Naive thymus-derived CD8-positive, alpha-beta T cell (primary cell): Measurements from ENCODE around the gene KCNN2. TPM values are rescaled to one million over a fixed set of nuclear protein-coding genes. Genes with fewer than 3 reads are reported as not detected.

Experiments
- ATAC-seq, 2 donors: fragments of 150-1000 bp; cut with Tn5 transposase in 1 of 2; sonication (Bioruptor Pico), chemical (Tn5 transposase) in 1 of 2; 1 replicate in 1 of 2; 2 replicates in 1 of 2; pipeline ENCODE4 v1.10.0; 2021; ENCODE audit warnings: mild to moderate bottlenecking in 2 of 2, moderate library complexity in 2 of 2
- POLR2A ChIA-PET: fragments of 350-600 bp; sonication (Branson Sonifier 250); formaldehyde crosslinking; loops from one replicate; lab custom pipeline; 2021; ENCODE audit warnings: antibody characterized with exemption; lab: Charles Lee
- DNase-seq, 10 donors: peaks; one replicate each; pipeline versions ENCODE4 v3.0.0 to v3.0.0-alpha.2; 2020 to 2022
- H3K27ac Mint-ChIP-seq, 10 donors: one replicate each; pipeline ENCODE4 v1.8.0; 2020 to 2022; ENCODE audit warnings: mild to moderate bottlenecking in 10 of 10, mixed read lengths in 10 of 10, moderate library complexity in 4 of 10, inconsistent platforms in 1 of 10
- H3K27me3 Mint-ChIP-seq, 5 donors: one replicate each; pipeline ENCODE4 v1.8.0; 2021 to 2022; ENCODE audit warnings: mixed read lengths in 5 of 5
- H3K36me3 Mint-ChIP-seq, 3 donors: one replicate each; pipeline ENCODE4 v1.8.0; 2020 to 2022; ENCODE audit warnings: mixed read lengths in 3 of 3, mild to moderate bottlenecking in 2 of 3, inconsistent platforms in 1 of 3
- H3K4me1 Mint-ChIP-seq, 4 donors: one replicate each; pipeline ENCODE4 v1.8.0; 2021 to 2022; ENCODE audit warnings: mixed read lengths in 4 of 4
- H3K4me3 Mint-ChIP-seq, 10 donors: one replicate each; pipeline ENCODE4 v1.8.0; 2020 to 2022; ENCODE audit warnings: mild to moderate bottlenecking in 10 of 10, mixed read lengths in 10 of 10, moderate library complexity in 6 of 10, inconsistent platforms in 1 of 10
- H3K9me3 Mint-ChIP-seq, 9 donors: one replicate each; pipeline ENCODE4 v1.8.0; 2020 to 2022; ENCODE audit warnings: mixed read lengths in 9 of 9, mild to moderate bottlenecking in 3 of 9, inconsistent platforms in 1 of 9, moderate library complexity in 1 of 9
- polyA plus RNA-seq, 3 donors: library from polyadenylated mRNA; unstranded; fragments of 300-500 nt; fragmentation: Illumina TruSeq; gene quantifications; one replicate each; pipeline ENCODE4 v1.2.3, GENCODE V29; 2021
- total RNA-seq, 8 experiments: library from RNA in 2 of 8; stranded (reverse) in 2 of 8; gene quantifications; one replicate each; pipeline ENCODE4 v1.2.3 and lab custom pipeline; 2021 to 2026

KCNN2 gene
- total and polyA plus RNA-seq, 5 experiments from 2014 or later, result not detected

DNA sequence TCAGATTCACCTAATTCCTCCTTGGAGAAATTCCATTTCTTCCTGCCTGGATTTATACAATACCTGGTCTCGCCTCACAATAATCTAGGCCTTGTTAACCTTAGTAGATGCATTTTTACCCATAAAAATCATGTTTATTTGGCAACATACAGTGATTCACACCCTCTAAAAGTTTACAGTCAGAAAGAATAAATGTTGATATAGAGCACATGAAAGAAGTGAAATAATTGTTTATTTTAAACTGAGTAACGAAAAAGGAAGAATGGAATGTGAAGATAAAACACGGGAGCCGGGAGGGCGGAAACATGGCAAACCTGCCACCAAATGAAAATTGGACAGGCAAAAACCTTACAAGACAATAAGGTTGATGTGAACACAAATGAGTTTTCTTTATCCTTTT is 28.9 kb upstream of the KCNN2 start:
- Mint-ChIP-seq H3K4me1 (no peaks in the 10 kb centered on the region), H3K4me3 (no peak overlapping the region), H3K36me3 (no peaks in the 10 kb centered on the region), H3K27me3 (peaks cover 0 to 1% (median 0%) of the 10 kb centered on the region in 5 donors), H3K27ac (no peak overlapping the region), H3K9me3 (no peaks in the 10 kb centered on the region)
- DNase-seq, result no peak
- ATAC-seq, result no peak
- POLR2A ChIA-PET, result no interaction called here

DNA sequence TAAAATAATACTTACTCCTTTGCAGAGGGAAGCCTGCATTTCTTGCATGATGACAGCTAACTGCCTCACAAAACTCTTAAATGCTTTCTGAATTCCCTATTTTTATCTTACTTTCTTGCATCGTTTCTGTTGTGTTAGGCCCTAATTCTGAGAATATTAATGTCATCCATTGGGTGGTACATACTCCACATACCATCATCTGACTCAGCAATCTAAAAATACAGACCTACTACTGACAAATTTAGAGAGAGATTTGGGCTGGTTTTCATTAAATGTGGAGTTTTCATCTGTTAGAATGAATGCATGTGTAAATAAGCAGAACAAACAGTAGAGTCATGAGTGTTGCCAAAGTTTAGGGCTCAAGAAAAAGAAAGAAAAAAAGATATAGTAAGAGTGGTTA is 26.5 kb upstream of the KCNN2 start:
- Mint-ChIP-seq H3K27me3 (peaks cover 0 to 1% (median 0%) of the 10 kb centered on the region in 5 donors), H3K36me3 (no peaks in the 10 kb centered on the region), H3K27ac (no peak overlapping the region), H3K4me1 (no peaks in the 10 kb centered on the region), H3K4me3 (no peak overlapping the region), H3K9me3 (peaks cover 0 to 7% (median 0%) of the 10 kb centered on the region in 9 donors)
- no peak for DNase-seq
- ATAC-seq, result no peak
- POLR2A ChIA-PET, result no interaction called here

DNA sequence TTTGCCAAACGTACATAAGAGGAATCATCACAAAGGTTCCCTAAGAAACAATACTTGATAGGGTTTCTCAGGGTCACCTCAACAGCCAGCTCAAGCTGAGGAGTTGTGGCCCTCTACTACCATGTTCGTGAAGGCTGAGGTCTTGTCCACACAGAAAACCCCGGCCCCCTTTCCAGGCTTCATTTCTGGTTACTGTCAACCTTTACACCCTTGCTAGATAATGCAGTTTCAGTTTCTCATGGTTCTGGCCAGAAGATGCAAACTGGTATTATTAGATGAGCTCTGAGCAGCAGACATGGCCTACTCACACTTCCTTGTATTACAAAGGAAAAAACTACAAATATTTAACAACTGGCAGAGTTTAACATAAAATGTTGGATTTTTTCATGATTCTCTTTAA is 22.8 kb upstream of the KCNN2 start:
- no peaks in the 10 kb centered on the region for H3K27me3 Mint-ChIP-seq
- POLR2A ChIA-PET, result no interaction called here
- no peak for DNase-seq
- no peak overlapping the region for H3K4me3 Mint-ChIP-seq
- no peaks in the 10 kb centered on the region for H3K36me3 Mint-ChIP-seq
- no peak overlapping the region for H3K27ac Mint-ChIP-seq
- no peaks in the 10 kb centered on the region for H3K4me1 Mint-ChIP-seq
- no peak for ATAC-seq
- H3K9me3 Mint-ChIP-seq, result peaks cover 0 to 9% (median 0%) of the 10 kb centered on the region in 9 donors

DNA sequence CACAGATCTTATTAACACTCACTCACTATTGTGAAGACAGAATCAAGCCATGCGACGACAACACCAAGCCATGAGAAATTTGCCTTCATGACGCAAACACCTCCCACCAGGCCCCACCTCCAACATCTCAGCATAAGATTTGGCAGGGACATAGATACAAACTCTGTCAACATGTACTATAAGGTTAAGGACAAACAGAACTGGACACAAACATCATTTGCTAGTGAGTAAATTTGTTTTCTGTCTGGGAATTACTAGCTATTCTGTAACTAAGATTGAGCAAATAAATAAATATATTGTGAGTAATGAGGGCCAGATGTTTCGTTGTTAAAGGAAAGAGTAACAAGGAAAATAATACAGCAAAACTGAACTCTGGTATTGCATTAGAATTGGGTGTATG is 15.7 kb upstream of the KCNN2 start:
- Mint-ChIP-seq H3K9me3 (peaks cover 0 to 3% (median 0%) of the 10 kb centered on the region in 9 donors), H3K36me3 (no peaks in the 10 kb centered on the region), H3K4me1 (no peaks in the 10 kb centered on the region), H3K4me3 (no peak overlapping the region), H3K27me3 (peaks cover 0 to 1% (median 0%) of the 10 kb centered on the region in 5 donors), H3K27ac (no peak overlapping the region)
- DNase-seq (no peak), ATAC-seq (no peak)
- POLR2A ChIA-PET, result no interaction called here

DNA sequence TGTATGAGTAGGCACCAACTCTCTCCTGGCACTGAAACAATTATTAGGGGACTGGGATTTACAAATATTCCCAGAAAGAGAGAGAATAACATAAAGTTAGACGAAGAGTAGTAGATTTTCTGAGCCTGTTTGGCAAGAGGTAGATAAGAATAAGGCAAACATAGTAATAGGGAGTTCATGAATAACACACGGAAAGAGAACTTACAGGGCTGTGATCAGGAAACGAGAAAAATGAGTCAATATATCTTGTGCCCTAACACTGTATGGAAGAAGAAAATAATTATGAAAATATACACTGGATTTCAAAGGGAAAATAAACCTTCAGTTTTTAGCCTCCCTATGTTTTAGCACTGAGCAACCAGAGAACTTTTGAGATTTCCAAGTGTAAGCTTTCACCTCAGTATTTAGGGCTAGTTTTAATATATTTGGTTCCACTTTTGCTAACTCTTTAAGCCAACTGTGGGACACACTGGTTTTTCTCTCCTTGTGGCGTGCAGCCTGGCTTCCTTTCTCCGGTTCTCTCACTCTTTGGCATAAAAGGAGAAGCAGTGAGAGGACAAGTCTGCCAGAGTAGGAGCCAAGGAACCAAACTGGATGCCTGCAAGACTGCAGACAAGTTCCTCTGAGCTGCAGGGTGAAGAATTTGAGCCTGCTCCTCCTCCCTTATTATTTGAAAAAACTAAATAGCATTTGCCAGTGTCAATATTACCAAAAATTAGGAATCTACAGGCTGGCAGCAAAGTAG is 6.6 kb upstream of the KCNN2 start:
- no peak for ATAC-seq
- no peak for DNase-seq
- H3K9me3 Mint-ChIP-seq, result peaks cover 0 to 20% (median 3%) of the 10 kb centered on the region in 9 donors
- no peaks in the 10 kb centered on the region for H3K4me1 Mint-ChIP-seq
- peaks cover 0 to 2% (median 0%) of the 10 kb centered on the region in 3 donors for H3K36me3 Mint-ChIP-seq
- POLR2A ChIA-PET, result no interaction called here
- no peak overlapping the region for H3K27ac Mint-ChIP-seq
- H3K27me3 Mint-ChIP-seq, result peaks cover 6 to 27% (median 13%) of the 10 kb centered on the region in 5 donors
- H3K4me3 Mint-ChIP-seq, result no peak overlapping the region

DNA sequence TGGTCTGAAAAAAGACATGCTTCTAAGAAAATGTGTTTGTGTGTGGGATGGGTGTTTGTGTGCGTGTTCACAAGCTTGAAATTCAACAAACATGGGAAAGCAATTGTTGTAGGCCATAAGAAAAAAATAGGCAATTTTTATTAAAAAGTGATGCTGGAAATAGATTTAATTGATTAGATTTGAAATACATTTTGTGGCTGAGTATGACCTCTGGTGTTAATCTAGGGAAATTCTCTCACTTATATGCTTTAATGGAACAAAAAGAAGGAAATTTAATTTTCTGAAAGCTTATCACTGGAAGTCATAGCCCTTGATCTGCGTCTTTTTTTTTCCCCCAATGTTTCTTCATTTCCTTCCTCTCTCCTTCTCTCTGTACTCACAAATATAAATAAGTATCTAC is 3.5 kb upstream of the KCNN2 start:
- Mint-ChIP-seq H3K27ac (no peak overlapping the region), H3K4me3 (no peak overlapping the region), H3K36me3 (peaks cover 0 to 2% (median 0%) of the 10 kb centered on the region in 3 donors), H3K27me3 (peaks cover 13 to 45% (median 34%) of the 10 kb centered on the region in 5 donors), H3K9me3 (peaks cover 0 to 10% (median 3%) of the 10 kb centered on the region in 9 donors), H3K4me1 (peaks cover 0 to 5% (median 1%) of the 10 kb centered on the region in 4 donors)
- ATAC-seq, result no peak
- POLR2A ChIA-PET, result no interaction called here
- DNase-seq, result no peak

DNA sequence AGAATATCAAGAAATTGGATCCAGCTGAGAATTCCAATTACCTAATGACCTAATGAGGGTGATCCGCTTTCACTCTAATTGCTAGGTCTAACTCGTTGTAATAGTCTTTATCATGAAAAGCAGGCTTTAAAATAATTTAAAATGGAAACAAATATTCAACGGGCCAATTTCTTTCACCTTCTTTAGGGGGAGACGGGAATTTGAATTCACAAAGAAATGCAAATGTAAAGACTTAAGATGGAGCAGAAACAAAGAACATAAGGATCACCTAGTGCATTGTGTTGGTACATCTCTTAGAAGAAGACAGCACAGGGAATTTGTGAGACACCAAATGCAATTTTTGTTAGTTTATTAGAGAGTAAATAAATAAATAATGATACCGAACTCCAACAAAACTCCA is 1.5 kb upstream of the KCNN2 start:
- H3K27me3 Mint-ChIP-seq, result peaks cover 18 to 49% (median 44%) of the 10 kb centered on the region in 5 donors
- peak overlapping the region in 1 of 10 donors; percentile 9 for H3K27ac Mint-ChIP-seq
- ATAC-seq (no peak), DNase-seq (no peak)
- H3K36me3 Mint-ChIP-seq, result peaks cover 0 to 4% (median 2%) of the 10 kb centered on the region in 3 donors
- H3K4me1 Mint-ChIP-seq, result peaks cover 3 to 9% (median 5%) of the 10 kb centered on the region in 4 donors
- POLR2A ChIA-PET, result no interaction called here
- peaks cover 0 to 8% (median 2%) of the 10 kb centered on the region in 9 donors for H3K9me3 Mint-ChIP-seq
- no peak overlapping the region for H3K4me3 Mint-ChIP-seq

DNA sequence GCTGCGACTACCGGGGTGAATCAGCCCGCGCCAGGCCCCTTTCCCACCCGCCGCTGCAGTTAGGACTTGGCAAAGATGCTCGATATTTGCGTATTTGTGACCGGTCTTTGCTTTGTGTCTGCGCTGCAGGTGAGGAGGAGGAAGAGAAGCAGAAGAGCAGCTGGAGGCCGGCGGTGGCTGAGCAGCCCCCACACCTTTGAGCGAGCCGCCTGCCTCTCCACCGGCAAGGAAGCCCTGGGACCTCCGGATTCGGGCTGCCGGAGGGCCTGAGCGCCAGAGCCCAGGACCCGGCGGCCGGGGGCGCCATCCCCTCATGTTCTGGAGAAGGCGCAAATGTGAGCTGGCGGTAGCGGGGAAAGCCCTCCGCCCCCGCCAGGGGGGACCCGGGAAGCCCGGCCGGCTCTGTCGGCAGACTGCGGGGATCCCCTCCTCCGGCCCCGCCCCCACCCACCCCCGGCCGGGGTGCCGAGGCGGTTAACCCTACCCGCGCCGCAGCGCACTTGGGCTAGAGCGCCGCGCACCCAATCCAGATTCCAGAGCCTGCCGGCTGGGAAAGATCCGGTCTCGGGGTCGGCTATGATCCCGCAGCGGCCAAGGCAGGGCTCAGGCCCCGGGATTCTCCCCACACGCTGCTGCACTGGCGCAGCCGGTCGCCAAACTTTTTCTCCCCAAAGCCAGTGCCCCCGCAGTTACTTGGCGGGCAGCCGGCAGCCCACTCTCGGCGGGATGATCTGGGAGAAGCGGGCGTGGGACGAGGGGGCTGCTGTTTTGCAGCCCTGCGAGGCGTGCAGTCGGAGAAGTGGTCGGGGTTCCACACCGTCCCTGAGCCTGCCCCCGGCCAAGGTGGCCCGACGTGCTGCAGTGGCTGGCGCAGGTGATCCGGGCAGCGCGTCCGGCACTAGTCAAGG is 800 bp upstream of the KCNN2 start:
- peaks cover 18 to 50% (median 44%) of the 10 kb centered on the region in 5 donors for H3K27me3 Mint-ChIP-seq
- DNase-seq (peak in 1 of 10 donors; percentile 3), ATAC-seq (no peak)
- no peak overlapping the region for H3K27ac Mint-ChIP-seq
- peaks cover 3 to 9% (median 5%) of the 10 kb centered on the region in 4 donors for H3K4me1 Mint-ChIP-seq
- peaks cover 0 to 4% (median 2%) of the 10 kb centered on the region in 3 donors for H3K36me3 Mint-ChIP-seq
- peaks cover 0 to 8% (median 2%) of the 10 kb centered on the region in 9 donors for H3K9me3 Mint-ChIP-seq
- peak overlapping the region in 1 of 10 donors; percentile 27 for H3K4me3 Mint-ChIP-seq
- POLR2A ChIA-PET, result interaction anchor here (0.7 kb wide), 1 partner anchor 1963 kb away, joined by 3 read pairs; no protein-coding TSS in a partner anchor

DNA sequence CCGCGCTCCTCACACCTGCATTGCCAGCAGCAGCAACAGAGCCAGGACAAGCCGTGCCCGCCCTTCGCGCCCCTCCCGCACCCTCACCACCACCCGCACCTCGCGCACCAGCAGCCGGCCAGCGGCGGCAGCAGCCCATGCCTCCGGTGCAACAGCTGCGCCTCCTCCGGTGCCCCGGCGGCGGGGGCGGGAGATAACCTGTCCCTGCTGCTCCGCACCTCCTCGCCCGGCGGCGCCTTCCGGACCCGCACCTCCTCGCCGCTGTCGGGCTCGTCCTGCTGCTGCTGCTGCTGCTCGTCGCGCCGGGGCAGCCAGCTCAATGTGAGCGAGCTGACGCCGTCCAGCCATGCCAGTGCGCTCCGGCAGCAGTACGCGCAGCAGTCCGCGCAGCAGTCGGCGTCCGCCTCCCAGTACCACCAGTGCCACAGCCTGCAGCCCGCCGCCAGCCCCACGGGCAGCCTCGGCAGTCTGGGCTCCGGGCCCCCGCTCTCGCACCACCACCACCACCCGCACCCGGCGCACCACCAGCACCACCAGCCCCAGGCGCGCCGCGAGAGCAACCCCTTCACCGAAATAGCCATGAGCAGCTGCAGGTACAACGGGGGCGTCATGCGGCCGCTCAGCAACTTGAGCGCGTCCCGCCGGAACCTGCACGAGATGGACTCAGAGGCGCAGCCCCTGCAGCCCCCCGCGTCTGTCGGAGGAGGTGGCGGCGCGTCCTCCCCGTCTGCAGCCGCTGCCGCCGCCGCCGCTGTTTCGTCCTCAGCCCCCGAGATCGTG is 517 bp downstream of the KCNN2 start:
- ATAC-seq, result no peak
- no peak overlapping the region for H3K4me3 Mint-ChIP-seq
- H3K27ac Mint-ChIP-seq, result no peak overlapping the region
- POLR2A ChIA-PET, result no interaction called here
- peaks cover 18 to 49% (median 44%) of the 10 kb centered on the region in 5 donors for H3K27me3 Mint-ChIP-seq
- no peak for DNase-seq
- peaks cover 0 to 4% (median 2%) of the 10 kb centered on the region in 3 donors for H3K36me3 Mint-ChIP-seq
- H3K4me1 Mint-ChIP-seq, result peaks cover 3 to 9% (median 5%) of the 10 kb centered on the region in 4 donors
- H3K9me3 Mint-ChIP-seq, result peaks cover 0 to 8% (median 2%) of the 10 kb centered on the region in 9 donors

DNA sequence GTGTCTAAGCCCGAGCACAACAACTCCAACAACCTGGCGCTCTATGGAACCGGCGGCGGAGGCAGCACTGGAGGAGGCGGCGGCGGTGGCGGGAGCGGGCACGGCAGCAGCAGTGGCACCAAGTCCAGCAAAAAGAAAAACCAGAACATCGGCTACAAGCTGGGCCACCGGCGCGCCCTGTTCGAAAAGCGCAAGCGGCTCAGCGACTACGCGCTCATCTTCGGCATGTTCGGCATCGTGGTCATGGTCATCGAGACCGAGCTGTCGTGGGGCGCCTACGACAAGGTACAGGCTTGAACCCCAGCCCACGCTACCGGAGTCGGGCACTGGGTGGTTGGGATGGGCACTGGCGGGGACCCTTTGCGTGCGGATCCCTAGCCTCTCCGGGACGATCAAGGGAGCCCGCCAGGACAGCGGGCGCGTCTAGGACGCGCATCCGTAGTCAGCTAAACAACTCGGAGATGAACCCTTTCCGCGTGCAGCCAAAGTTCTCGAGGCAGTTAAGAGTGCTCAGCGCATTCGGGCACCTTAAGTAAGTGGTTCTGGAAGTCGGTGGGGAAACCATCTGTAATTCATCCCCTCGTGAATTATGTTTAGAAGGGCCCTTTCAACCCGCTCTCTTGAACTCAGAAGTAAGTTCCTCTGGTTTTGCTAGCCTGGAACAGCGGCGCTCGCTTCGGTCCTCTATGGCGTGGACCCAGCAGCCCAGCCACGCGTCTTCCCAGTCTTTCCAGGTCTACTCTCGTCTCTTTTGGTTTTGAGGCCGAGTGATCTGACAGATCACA is 1.3 kb downstream of the KCNN2 start:
- no peak for DNase-seq
- Mint-ChIP-seq H3K4me1 (peaks cover 3 to 9% (median 5%) of the 10 kb centered on the region in 4 donors), H3K27ac (no peak overlapping the region), H3K4me3 (peak overlapping the region in 4 of 10 donors; percentile 24 to 47 (median 37)), H3K9me3 (peaks cover 0 to 8% (median 2%) of the 10 kb centered on the region in 9 donors), H3K36me3 (peaks cover 0 to 4% (median 2%) of the 10 kb centered on the region in 3 donors), H3K27me3 (peaks cover 18 to 54% (median 44%) of the 10 kb centered on the region in 5 donors)
- ATAC-seq, result no peak
- POLR2A ChIA-PET, result no interaction called here

DNA sequence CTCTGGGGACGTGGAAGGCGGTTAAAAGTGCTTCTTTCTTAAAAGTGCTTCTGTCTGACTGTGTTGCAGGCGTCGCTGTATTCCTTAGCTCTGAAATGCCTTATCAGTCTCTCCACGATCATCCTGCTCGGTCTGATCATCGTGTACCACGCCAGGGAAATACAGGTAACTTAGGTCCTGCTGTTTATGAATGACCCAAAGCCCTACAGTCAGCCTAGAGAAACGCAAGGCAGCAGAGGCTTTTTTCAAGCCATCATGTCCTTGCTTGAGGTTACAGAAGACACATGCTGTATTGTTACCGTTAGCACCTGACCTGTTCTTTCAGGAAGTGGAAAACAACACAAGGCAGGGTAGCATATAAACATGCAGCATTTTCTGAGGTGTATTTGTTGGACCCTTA is 2.0 kb downstream of the KCNN2 start:
- Mint-ChIP-seq H3K4me1 (peaks cover 3 to 9% (median 5%) of the 10 kb centered on the region in 4 donors), H3K36me3 (peaks cover 0 to 4% (median 2%) of the 10 kb centered on the region in 3 donors), H3K9me3 (peaks cover 0 to 5% (median 0%) of the 10 kb centered on the region in 9 donors), H3K4me3 (peak overlapping the region in 4 of 10 donors; percentile 24 to 47 (median 37)), H3K27ac (no peak overlapping the region), H3K27me3 (peaks cover 18 to 53% (median 41%) of the 10 kb centered on the region in 5 donors)
- POLR2A ChIA-PET, result no interaction called here
- ATAC-seq (no peak), DNase-seq (no peak)
